Sigmoid colon (tissue), 7 donors: ENCODE results near the gene ZMYND10. TPM values are rescaled to one million over a fixed set of nuclear protein-coding genes. Genes with fewer than 3 reads are reported as not detected.

Source experiments
- DNase-seq: peaks from one replicate; pipeline ENCODE4 v3.0.0-alpha.2; 2019
- H3K27ac ChIP-seq, 4 donors: fragments of 200-600 bp; sonication (generic); one replicate each; pipeline ENCODE4 v1.5.1; 2016 to 2019; ENCODE audit warnings: mild to moderate bottlenecking in 1 of 4
- H3K27me3 ChIP-seq, 3 donors: fragments of 200-600 bp; sonication (generic); one replicate each; pipeline ENCODE4 v1.5.1; 2019; ENCODE audit warnings: mild to moderate bottlenecking in 1 of 3
- H3K36me3 ChIP-seq, 4 donors: fragments of 200-600 bp; sonication (generic); one replicate each; pipeline ENCODE4 v1.5.1; 2016 to 2019
- H3K4me1 ChIP-seq, 4 donors: fragments of 200-600 bp; sonication (generic); one replicate each; pipeline ENCODE4 v1.5.1; 2017 to 2019
- H3K4me3 ChIP-seq, 4 donors: fragments of 200-600 bp; sonication (generic); one replicate each; pipeline ENCODE4 v1.5.1; 2017 to 2019; ENCODE audit warnings: mild to moderate bottlenecking in 2 of 4, moderate library complexity in 1 of 4
- H3K9me3 ChIP-seq, 4 donors: fragments of 200-600 bp in 3 of 4; sonication (generic) in 3 of 4; one replicate each; pipeline versions ENCODE4 v1.5.1 to v1.6.1; 2013 to 2019
- EP300 ChIP-seq, 4 donors: sonication (generic); formaldehyde crosslinking; IDR thresholded peaks; one replicate each; pipeline ENCODE4 v1.6.1; 2017; ENCODE audit warnings: antibody characterized with exemption in 4 of 4
- POLR2A ChIP-seq, 2 donors: fragments of 450-650 bp; IDR thresholded peaks; one replicate each; pipeline ENCODE4 v1.6.1; 2016; ENCODE audit warnings: antibody characterized with exemption in 2 of 2, mild to moderate bottlenecking in 2 of 2, moderate library complexity in 2 of 2
- POLR2AphosphoS5 ChIP-seq, 4 donors: sonication (generic); formaldehyde crosslinking; IDR thresholded peaks; one replicate each; pipeline ENCODE4 v1.6.1; 2017; ENCODE audit warnings: antibody characterized with exemption in 4 of 4
- WGBS, 2 donors: extraction: QIAGEN DNeasy Blood & Tissue Kit; methylation state at CpG; one replicate each; pipeline ENCODE4 v1.1.7; 2013; 5-methylcytosine and 5-hydroxymethylcytosine counted together
- intact Hi-C: fragments of 100-400 bp; cut with DNase I; formaldehyde crosslinking; loops from one replicate; pipeline ENCODE4 v1.15.1; 2023
- polyA plus RNA-seq, 3 donors: library from polyadenylated mRNA; stranded (reverse); fragments of 200-250 nt; gene quantifications; one replicate each; pipeline ENCODE4 v1.2.3, GENCODE V29; 2013
- total RNA-seq, 4 donors: library from RNA; depleted of rRNA; stranded (reverse); fragments of >200 nt; gene quantifications; one replicate each; pipeline ENCODE4 v1.1.0, GENCODE V29; 2016
- TF ChIP-seq, protein P1 (sequence below), 4 experiments: fragments of 450-650 bp in 3 of 4; fragments of 200-600 bp in 1 of 4; IDR thresholded peaks; one replicate each; pipeline ENCODE4 v1.5.1; 2016 to 2019; ENCODE audit warnings: antibody characterized with exemption in 4 of 4, mild to moderate bottlenecking in 3 of 4, moderate library complexity in 2 of 4
- donor health status: healthy with polysubstance abuse.
- donor health status: Bipolar disorder and iron deficiency.
- donor health status: healthy.

Gene ZMYND10
- total and polyA plus RNA-seq, 7 donors = 0.77 to 1.2 TPM; not detected in 5

DNA sequence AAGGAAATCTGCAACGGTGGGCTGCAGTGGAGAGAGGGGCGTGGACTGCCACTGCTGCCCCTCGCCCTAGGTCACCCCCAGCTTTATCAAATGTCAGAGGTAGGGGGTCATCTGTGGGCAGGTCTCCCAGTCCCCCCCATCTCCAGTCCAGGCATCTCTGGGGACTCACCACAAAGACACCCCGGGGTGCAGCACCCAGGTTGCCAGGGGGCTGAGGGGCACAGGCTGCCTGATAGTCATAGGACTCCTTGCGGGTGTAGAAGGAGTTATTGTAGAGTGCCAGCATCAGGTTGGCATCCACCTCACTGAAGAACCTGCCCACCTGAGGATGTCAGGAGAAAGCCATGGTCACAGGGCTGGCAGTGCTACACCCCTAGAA, 20.3 kb upstream of the ZMYND10 start:
- Histone ChIP-seq H3K9me3 (no peaks in the 10 kb centered on the region), H3K4me3 (peak overlapping the region in 2 of 4 donors; percentile 45 to 55), H3K27ac (no peak overlapping the region), H3K27me3 (peaks cover 0 to 19% (median 5%) of the 10 kb centered on the region in 3 donors), H3K4me1 (peaks cover 0 to 14% (median 13%) of the 10 kb centered on the region in 4 donors), H3K36me3 (no peaks in the 10 kb centered on the region)
- WGBS, 2 donors = 55 to 79% methylated on average over 5 of the region's 5 CpGs
- DNase-seq = no peak
- intact Hi-C loops = loop anchor here (5.0 kb wide), 1 partner anchor 176 kb away; no protein-coding TSS in a partner anchor
- TF ChIP-seq, protein P1, sequence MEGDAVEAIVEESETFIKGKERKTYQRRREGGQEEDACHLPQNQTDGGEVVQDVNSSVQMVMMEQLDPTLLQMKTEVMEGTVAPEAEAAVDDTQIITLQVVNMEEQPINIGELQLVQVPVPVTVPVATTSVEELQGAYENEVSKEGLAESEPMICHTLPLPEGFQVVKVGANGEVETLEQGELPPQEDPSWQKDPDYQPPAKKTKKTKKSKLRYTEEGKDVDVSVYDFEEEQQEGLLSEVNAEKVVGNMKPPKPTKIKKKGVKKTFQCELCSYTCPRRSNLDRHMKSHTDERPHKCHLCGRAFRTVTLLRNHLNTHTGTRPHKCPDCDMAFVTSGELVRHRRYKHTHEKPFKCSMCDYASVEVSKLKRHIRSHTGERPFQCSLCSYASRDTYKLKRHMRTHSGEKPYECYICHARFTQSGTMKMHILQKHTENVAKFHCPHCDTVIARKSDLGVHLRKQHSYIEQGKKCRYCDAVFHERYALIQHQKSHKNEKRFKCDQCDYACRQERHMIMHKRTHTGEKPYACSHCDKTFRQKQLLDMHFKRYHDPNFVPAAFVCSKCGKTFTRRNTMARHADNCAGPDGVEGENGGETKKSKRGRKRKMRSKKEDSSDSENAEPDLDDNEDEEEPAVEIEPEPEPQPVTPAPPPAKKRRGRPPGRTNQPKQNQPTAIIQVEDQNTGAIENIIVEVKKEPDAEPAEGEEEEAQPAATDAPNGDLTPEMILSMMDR (IDR thresholded peaks at IDR 0.05) = no peak
- TF ChIP-seq POLR2AphosphoS5 (IDR thresholded peaks at IDR 0.05) = no peak
- no peak for TF ChIP-seq EP300 (IDR thresholded peaks at IDR 0.05)
- no peak for TF ChIP-seq POLR2A (IDR thresholded peaks at IDR 0.05)

DNA sequence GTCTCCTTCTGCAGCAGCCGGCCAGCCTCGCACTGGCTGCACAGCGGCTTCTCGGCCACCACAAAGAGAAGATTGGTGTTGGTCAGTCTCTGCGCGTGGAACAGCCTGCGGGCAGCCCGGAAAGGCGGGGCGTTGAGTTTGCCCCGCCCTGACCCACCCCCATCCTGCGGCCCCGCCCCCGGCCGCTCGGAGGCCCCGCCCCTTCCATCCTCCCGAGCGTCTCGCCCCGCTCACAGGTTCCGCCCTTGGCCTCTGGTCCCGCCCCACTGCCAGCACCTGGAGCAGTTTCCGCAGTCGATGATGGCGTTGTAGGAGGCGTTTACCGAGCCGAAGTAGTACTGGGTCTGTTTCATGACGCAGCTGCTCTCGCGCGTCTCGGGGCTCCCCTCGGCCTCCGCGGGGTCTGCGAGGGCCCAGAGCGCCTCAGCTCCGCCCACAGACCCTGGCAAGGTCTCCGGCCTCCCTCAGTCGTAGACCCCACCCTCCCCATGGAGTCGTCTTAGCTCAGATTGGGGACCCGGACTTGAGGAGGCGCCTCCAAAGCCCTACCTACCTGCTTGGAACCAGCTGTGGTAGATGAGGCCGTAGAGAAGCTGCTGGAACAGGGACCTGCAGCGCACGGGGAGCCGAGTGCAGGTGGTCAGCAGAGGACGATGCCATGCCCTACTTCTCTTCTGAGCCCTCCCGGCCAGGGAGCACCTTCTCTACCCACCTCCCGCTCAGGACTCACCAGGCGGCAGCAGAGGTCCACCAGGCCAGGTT, 19.7 kb upstream of the ZMYND10 start:
- Histone ChIP-seq H3K4me1 (peaks cover 0 to 14% (median 13%) of the 10 kb centered on the region in 4 donors), H3K4me3 (peak overlapping the region; percentile 45 to 62 (median 50)), H3K27me3 (peaks cover 0 to 15% (median 5%) of the 10 kb centered on the region in 3 donors), H3K9me3 (no peaks in the 10 kb centered on the region), H3K27ac (peak overlapping the region; percentile 57 to 72 (median 68)), H3K36me3 (no peaks in the 10 kb centered on the region)
- no peak for TF ChIP-seq EP300 (IDR thresholded peaks at IDR 0.05)
- peak in 3 of 4 donors; percentile 25 to 69 (median 51) for TF ChIP-seq POLR2AphosphoS5 (IDR thresholded peaks at IDR 0.05)
- no peak for TF ChIP-seq POLR2A (IDR thresholded peaks at IDR 0.05)
- intact Hi-C loops = loop anchor here (5.0 kb wide), 1 partner anchor 177 kb away; no protein-coding TSS in a partner anchor
- peak; percentile 93 for DNase-seq
- 2 to 4% methylated on average over 53 of the region's 53 CpGs for WGBS, 2 donors

DNA sequence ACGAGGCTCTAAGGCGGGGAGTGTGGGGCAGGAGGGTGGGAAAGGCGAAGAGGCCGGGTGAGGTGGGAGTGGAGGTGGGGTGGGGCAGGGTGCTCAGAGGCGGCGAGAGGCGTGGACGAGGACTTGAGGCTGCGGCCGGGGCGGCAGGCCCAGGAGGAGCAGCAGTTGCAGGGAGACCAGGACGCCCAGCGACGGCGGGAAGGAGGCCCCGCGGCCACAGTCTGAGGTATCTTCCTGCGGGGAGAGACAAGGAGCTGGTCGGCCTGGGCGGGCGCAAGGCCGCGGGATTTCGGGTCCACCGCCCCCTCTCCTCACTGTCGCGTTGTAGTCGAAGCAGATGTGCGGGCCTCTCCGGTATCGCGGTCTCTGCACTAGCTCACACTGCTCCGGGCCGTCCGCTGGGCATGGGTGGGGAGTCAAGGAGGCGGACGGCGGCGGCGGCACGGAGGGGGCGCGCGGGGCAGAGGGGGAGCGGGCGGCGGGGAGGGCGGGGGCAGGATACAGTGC, 19.1 kb upstream of the ZMYND10 start:
- H3K4me3 ChIP-seq = peak overlapping the region; percentile 45 to 62 (median 50)
- no peaks in the 10 kb centered on the region for H3K36me3 ChIP-seq
- H3K9me3 ChIP-seq = no peaks in the 10 kb centered on the region
- TF ChIP-seq POLR2AphosphoS5 (IDR thresholded peaks at IDR 0.05) = peak in 1 of 4 donors; percentile 2
- TF ChIP-seq POLR2A (IDR thresholded peaks at IDR 0.05) = no peak
- H3K27ac ChIP-seq = peak overlapping the region; percentile 57 to 72 (median 68)
- intact Hi-C loops = loop anchor here (5.0 kb wide), 2 partner anchors 178 to 253 kb away; partner anchors contain the start of gene MAPKAPK3
- H3K4me1 ChIP-seq = peaks cover 0 to 19% (median 13%) of the 10 kb centered on the region in 4 donors
- DNase-seq = peak; percentile 82
- 3 to 12% methylated on average over 48 of the region's 48 CpGs for WGBS, 2 donors
- peaks cover 0 to 9% (median 4%) of the 10 kb centered on the region in 3 donors for H3K27me3 ChIP-seq

DNA sequence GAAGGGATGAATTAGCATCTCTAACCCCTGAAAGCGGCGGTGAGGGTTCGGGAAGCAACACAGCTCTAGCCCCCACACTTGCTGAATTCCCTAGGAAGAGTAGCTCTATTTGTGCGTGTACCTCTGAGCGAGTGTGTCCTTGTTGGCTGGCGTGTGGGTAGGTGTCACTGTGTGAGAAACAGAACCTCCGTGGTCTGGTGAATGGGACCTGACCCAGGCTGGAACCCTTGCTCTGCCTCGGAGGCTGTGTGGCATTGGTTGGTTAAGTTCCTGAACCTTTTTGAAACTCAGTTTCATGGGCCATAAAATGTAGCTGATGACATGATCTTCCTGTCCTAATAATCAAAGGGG, 14.2 kb upstream of the ZMYND10 start:
- Histone ChIP-seq H3K27me3 (no peaks in the 10 kb centered on the region), H3K36me3 (peaks cover 5 to 27% (median 9%) of the 10 kb centered on the region in 4 donors), H3K27ac (peak overlapping the region in 2 of 4 donors; percentile 90 to 93), H3K4me1 (peaks cover 0 to 56% (median 40%) of the 10 kb centered on the region in 4 donors), H3K4me3 (peak overlapping the region in 3 of 4 donors; percentile 69 to 84 (median 72)), H3K9me3 (no peaks in the 10 kb centered on the region)
- intact Hi-C loops = loop anchor here (5.0 to 10.0 kb wide), 2 partner anchors 258 to 1035 kb away; partner anchors contain the start of genes MAPKAPK3 and RBM15B
- TF ChIP-seq POLR2A (IDR thresholded peaks at IDR 0.05) (no peak), POLR2AphosphoS5 (IDR thresholded peaks at IDR 0.05) (no peak), EP300 (IDR thresholded peaks at IDR 0.05) (no peak)
- TF ChIP-seq, protein P1 (IDR thresholded peaks at IDR 0.05) = no peak
- DNase-seq = no peak
- WGBS, 2 donors = 30 to 31% methylated on average over 8 of the region's 8 CpGs

DNA sequence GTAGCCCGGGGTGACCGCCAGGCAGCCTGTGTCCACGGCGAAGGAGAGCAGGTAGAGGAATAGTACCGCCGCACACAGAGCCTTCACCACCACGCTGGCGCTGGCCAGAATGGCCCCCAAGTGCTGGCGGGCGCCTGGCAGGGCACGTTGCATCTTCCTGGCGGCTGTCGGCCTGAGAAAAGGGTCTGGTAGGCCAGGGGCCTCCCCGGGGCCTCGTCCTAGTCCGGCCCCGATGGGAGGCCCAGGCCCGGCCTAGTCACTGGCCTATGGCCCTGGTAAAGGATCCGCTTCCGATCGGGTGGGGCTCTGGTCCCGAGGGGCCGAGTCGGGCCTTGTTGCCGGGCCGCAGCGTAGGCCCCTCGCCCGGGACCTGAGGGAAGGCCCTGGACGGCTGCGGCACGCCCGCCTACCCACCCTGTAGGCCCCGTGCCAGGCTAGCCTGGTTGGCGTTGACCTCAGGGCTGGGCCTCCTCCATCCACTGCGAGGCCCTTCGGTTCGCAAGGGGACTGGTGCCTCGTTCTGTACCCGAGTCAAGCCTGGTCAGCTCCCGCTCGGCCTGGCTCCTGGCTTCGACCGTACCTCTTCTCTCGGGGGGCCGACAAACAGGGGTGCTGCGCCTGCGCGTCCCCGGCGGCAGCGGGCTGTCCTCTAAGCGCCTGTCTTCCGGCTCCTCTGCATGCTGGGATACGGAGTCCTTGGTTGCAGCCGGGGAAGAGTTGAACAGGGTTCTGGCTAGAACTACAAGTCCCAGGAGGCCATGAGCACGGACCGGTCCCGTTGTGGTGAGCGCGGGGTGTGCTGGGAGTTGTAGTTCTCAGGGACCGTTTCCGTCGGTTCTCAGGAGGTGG, 13.6 kb upstream of the ZMYND10 start, which contains the start of gene TMEM115:
Gene TMEM115 (minus strand): TSS at position 611 of the 849 bp plus-strand sequence. CDS start 458 bp downstream, at position 153.
- intact Hi-C loops = loop anchor here (10.0 kb wide), 1 partner anchor 1036 kb away; the partner anchor contains the start of gene RBM15B
- TF ChIP-seq POLR2AphosphoS5 (IDR thresholded peaks at IDR 0.05) (peak; percentile 81 to 91 (median 85)), EP300 (IDR thresholded peaks at IDR 0.05) (no peak), POLR2A (IDR thresholded peaks at IDR 0.05) (peak in 1 of 2 donors; percentile 59)
- TF ChIP-seq, protein P1 (IDR thresholded peaks at IDR 0.05) = no peak
- WGBS, 2 donors = 1% methylated on average over 64 of the region's 64 CpGs
- Histone ChIP-seq H3K4me3 (peak within 1 kb of the TSS; percentile 69 to 84 (median 78)), H3K4me1 (peaks cover 0 to 50% (median 34%) of the 10 kb centered on the region in 4 donors), H3K27ac (peak within 1 kb of the TSS; percentile 82 to 93 (median 91)), H3K27me3 (no peaks in the 10 kb centered on the region), H3K36me3 (peaks cover 11 to 33% (median 14%) of the 10 kb centered on the region in 4 donors), H3K9me3 (no peaks in the 10 kb centered on the region)
- DNase-seq = peak; percentile 99
